ENCODE data around the gene ANKRD53. TPM values are rescaled to one million over a fixed set of nuclear protein-coding genes. Genes with fewer than 3 reads are reported as not detected.

Gene ANKRD53
- total and polyA plus RNA-seq, 2 donors (not counting 1 experiment from before 2014, with no cell fraction given) = 0.84 TPM

- Histone ChIP-seq H3K4me1 (ENCODE audit: control insufficient read depth in 2 of 2, insufficient read depth in 2 of 2, low read length in 2 of 2) (peaks cover 9 to 12% of the 10 kb centered on the region in 2 donors), H4K20me1 (ENCODE audit: control insufficient read depth, insufficient read depth, low read length, poor library complexity, severe bottlenecking) (no peaks in the 10 kb centered on the region), H3K9me3 (ENCODE audit: control extremely low read depth in 1 of 3, control insufficient read depth in 2 of 3, insufficient read depth in 1 of 3, low read length in 2 of 3) (peaks cover 0 to 10% (median 0%) of the 10 kb centered on the region in 3 donors), H3K9ac (ENCODE audit: low read length) (no peak overlapping the region), H3K4me3 (ENCODE audit: control extremely low read depth in 1 of 5, extremely low read depth in 1 of 5, insufficient read depth in 1 of 5, low read depth in 2 of 5, low read length in 4 of 5) (no peak overlapping the region), H3K36me3 (replicated peaks in 1 of 2; ENCODE audit: control extremely low read depth in 1 of 2, control insufficient read depth in 1 of 2, extremely low read depth in 1 of 2, insufficient read depth in 2 of 2, low read length in 1 of 2) (no peaks in the 10 kb centered on the region), H3K4me2 (replicated peaks; ENCODE audit: low read depth, low read length, poor library complexity, severe bottlenecking) (no peak overlapping the region), H3K79me2 (ENCODE audit: control insufficient read depth, insufficient read depth, low read length) (no peaks in the 10 kb centered on the region), H3K27ac (ENCODE audit: low read length in 2 of 2) (no peak overlapping the region), H2AFZ (ENCODE audit: insufficient read depth, low read depth, low read length, poor library complexity, severe bottlenecking) (no peak overlapping the region), H3K27me3 (replicated peaks in 1 of 4; ENCODE audit: control extremely low read depth in 1 of 4, control insufficient read depth in 3 of 4, insufficient read depth in 4 of 4, low read length in 3 of 4) (peaks cover 0 to 2% (median 0%) of the 10 kb centered on the region in 4 experiments)
- no peaks in the 10 kb centered on the region for H3K9me3 Mint-ChIP-seq (ENCODE audit: insufficient read depth)
- no peak for TF ChIP-seq EZH2 (IDR thresholded peaks at IDR 0.05; ENCODE audit: borderline replicate concordance, insufficient read depth, low read depth, low read length, poor library complexity, severe bottlenecking)
- no peak for TF ChIP-seq CTCF (IDR thresholded peaks at IDR 0.05)
- H3K27ac Mint-ChIP-seq = no peak overlapping the region
- no peak overlapping the region for H3K4me3 Mint-ChIP-seq
- ChIA-PET POLR2A (no interaction called here), CTCF (interaction anchor here (2.9 kb wide), 1 partner anchor 12 kb away, joined by 8 read pairs; no protein-coding TSS in a partner anchor)
- ATAC-seq (ENCODE audit: low read depth) (no peak), DNase-seq (no peak)
- peaks cover 19% of the 10 kb centered on the region for H3K27me3 Mint-ChIP-seq
- H3K4me1 Mint-ChIP-seq = peaks cover 7% of the 10 kb centered on the region
- WGBS (ENCODE audit: insufficient coverage) = no CpG with 5 or more reads among the region's 1 CpG
- intact Hi-C loops (cut with micrococcal nuclease) = no loop called here
Measured at GRCh38 chr2:70934981-70935380, 43.4 kb upstream of the ANKRD53 start.

GRCh38 chr2:70935468-70936164, 42.8 kb upstream of the ANKRD53 start, which contains the start of gene ATP6V1B1:
TSS of gene ATP6V1B1 (plus strand) at chr2:70935900. CDS start at chr2:70935955, 55 bp downstream.
- WGBS (ENCODE audit: insufficient coverage) = 85% methylated on average over 9 of the region's 14 CpGs
- Histone ChIP-seq H3K79me2 (ENCODE audit: control insufficient read depth, insufficient read depth, low read length) (no peaks in the 10 kb centered on the region), H3K9ac (ENCODE audit: low read length) (no peak within 1 kb of the TSS), H3K9me3 (ENCODE audit: control extremely low read depth in 1 of 3, control insufficient read depth in 2 of 3, insufficient read depth in 1 of 3, low read length in 2 of 3) (peaks cover 0 to 5% (median 0%) of the 10 kb centered on the region in 3 donors), H3K36me3 (replicated peaks in 1 of 2; ENCODE audit: control extremely low read depth in 1 of 2, control insufficient read depth in 1 of 2, extremely low read depth in 1 of 2, insufficient read depth in 2 of 2, low read length in 1 of 2) (no peaks in the 10 kb centered on the region), H3K4me3 (ENCODE audit: control extremely low read depth in 1 of 5, extremely low read depth in 1 of 5, insufficient read depth in 1 of 5, low read depth in 2 of 5, low read length in 4 of 5) (no peak within 1 kb of the TSS), H3K4me2 (replicated peaks; ENCODE audit: low read depth, low read length, poor library complexity, severe bottlenecking) (no peak within 1 kb of the TSS), H3K27ac (ENCODE audit: low read length in 2 of 2) (no peak within 1 kb of the TSS), H3K4me1 (ENCODE audit: control insufficient read depth in 2 of 2, insufficient read depth in 2 of 2, low read length in 2 of 2) (peaks cover 6% of the 10 kb centered on the region in 2 donors), H2AFZ (ENCODE audit: insufficient read depth, low read depth, low read length, poor library complexity, severe bottlenecking) (no peak within 1 kb of the TSS), H3K27me3 (replicated peaks in 1 of 4; ENCODE audit: control extremely low read depth in 1 of 4, control insufficient read depth in 3 of 4, insufficient read depth in 4 of 4, low read length in 3 of 4) (peaks cover 0 to 2% (median 0%) of the 10 kb centered on the region in 4 experiments), H4K20me1 (ENCODE audit: control insufficient read depth, insufficient read depth, low read length, poor library complexity, severe bottlenecking) (no peaks in the 10 kb centered on the region)
- DNase-seq = no peak
- Mint-ChIP-seq H3K27me3 (peaks cover 23% of the 10 kb centered on the region), H3K4me1 (peaks cover 7% of the 10 kb centered on the region), H3K4me3 (no peak within 1 kb of the TSS), H3K27ac (no peak within 1 kb of the TSS), H3K9me3 (ENCODE audit: insufficient read depth) (no peaks in the 10 kb centered on the region)
- TF ChIP-seq CTCF (IDR thresholded peaks at IDR 0.05) (no peak), EZH2 (IDR thresholded peaks at IDR 0.05; ENCODE audit: borderline replicate concordance, insufficient read depth, low read depth, low read length, poor library complexity, severe bottlenecking) (no peak)
- intact Hi-C loops (cut with micrococcal nuclease) = no loop called here
- ChIA-PET POLR2A (no interaction called here), CTCF (interaction anchor here (0.8 to 2.9 kb wide), 2 partner anchors 10 to 11 kb away, joined by 3 to 8 read pairs; no protein-coding TSS in a partner anchor)
- ATAC-seq (ENCODE audit: low read depth) = no peak
